ENCODE data around the gene FAM163B. TPM values are rescaled to one million over a fixed set of nuclear protein-coding genes. Genes with fewer than 3 reads are reported as not detected.

FAM163B gene
- total RNA-seq, 1 experiment from 2014 or later = not detected

DNA sequence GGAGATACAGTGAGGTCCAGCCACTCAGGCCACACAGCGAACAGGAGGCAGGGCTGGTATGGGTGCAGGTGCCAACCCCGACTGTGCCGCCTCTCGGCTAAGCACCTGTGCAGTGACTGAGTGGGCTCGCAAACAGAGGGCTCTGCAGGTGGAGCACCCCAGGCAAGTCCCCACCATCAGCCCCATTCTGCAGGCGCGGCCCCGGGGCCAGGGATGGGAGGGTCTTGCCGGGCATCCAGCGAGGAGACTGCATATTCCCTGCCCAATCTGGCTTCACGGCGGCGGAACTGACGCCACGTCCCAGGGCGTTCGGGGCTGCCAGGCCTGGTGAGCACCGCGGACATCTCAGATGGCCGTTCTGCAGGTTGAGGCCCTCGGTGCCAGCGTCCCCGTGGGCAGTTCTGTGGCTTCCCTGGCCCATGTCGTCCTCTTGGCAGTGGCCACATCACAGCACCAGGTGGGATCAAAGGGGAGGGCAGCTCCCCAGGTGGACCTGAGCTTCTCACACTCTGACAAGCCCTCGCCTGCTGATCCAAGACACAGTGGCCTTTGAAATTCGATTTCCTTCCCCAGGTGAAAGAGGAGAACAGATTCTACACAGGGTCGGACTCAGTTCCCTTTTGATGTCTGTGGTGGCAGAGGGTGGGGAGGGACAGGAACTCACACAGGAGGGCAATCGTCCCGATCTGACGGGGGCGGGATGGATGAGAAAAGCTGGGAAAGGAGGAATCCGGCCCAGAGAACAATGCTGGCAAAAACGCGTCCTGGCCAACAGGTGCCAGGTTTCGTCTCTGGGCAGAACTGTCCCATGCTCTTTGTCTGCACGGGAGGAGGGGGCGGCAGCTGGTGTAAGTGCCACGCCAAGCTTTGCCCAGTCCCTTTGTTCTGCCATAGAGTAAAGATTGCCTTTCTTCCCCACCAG lies 45.8 kb upstream of the FAM163B start:
- intact Hi-C loops (cut with micrococcal nuclease; ENCODE audit: unreplicated experiment) = no loop called here
- DNase-seq = no peak
- Mint-ChIP-seq H3K36me3 (ENCODE audit: insufficient read depth, unreplicated experiment) (peaks cover 6% of the 10 kb centered on the region), H3K4me1 (ENCODE audit: low read depth, unreplicated experiment) (no peaks in the 10 kb centered on the region), H3K27ac (ENCODE audit: unreplicated experiment) (no peak overlapping the region), H3K9me3 (ENCODE audit: low read depth, unreplicated experiment) (no peaks in the 10 kb centered on the region), H3K27me3 (ENCODE audit: unreplicated experiment) (peaks cover 74% of the 10 kb centered on the region), H3K4me3 (ENCODE audit: low read depth, unreplicated experiment) (no peak overlapping the region)
- BruUV-seq (replicated peaks) = no TSS peak
- CTCF ChIA-PET = no interaction called here
- TF ChIP-seq, protein P1, sequence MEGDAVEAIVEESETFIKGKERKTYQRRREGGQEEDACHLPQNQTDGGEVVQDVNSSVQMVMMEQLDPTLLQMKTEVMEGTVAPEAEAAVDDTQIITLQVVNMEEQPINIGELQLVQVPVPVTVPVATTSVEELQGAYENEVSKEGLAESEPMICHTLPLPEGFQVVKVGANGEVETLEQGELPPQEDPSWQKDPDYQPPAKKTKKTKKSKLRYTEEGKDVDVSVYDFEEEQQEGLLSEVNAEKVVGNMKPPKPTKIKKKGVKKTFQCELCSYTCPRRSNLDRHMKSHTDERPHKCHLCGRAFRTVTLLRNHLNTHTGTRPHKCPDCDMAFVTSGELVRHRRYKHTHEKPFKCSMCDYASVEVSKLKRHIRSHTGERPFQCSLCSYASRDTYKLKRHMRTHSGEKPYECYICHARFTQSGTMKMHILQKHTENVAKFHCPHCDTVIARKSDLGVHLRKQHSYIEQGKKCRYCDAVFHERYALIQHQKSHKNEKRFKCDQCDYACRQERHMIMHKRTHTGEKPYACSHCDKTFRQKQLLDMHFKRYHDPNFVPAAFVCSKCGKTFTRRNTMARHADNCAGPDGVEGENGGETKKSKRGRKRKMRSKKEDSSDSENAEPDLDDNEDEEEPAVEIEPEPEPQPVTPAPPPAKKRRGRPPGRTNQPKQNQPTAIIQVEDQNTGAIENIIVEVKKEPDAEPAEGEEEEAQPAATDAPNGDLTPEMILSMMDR (IDR thresholded peaks at IDR 0.05; ENCODE audit: unreplicated experiment) = no peak

DNA sequence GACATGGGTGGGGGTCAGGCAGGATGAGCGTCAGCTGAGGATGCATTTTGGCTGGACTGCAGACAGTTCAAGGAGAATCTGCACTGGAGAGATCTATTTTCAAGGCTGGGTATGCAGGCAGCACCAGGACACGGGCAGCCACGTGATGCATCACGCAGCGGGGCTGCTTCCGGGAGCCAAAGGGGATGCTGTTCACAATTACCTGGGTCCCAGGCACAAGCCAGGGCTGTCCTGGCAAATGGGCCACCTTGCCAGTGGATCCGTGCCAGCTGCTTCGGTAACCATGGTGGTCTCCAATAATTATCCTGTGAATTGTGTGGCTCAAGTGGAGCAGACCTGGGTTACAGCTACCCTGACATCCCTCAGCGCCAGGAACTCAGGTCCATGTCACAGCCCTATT lies 44.4 kb upstream of the FAM163B start:
- intact Hi-C loops (cut with micrococcal nuclease; ENCODE audit: unreplicated experiment) = no loop called here
- peaks cover 74% of the 10 kb centered on the region for H3K27me3 Mint-ChIP-seq (ENCODE audit: unreplicated experiment)
- BruUV-seq (replicated peaks) = no TSS peak
- TF ChIP-seq, protein P1 (IDR thresholded peaks at IDR 0.05; ENCODE audit: unreplicated experiment) = no peak
- H3K27ac Mint-ChIP-seq (ENCODE audit: unreplicated experiment) = no peak overlapping the region
- H3K4me3 Mint-ChIP-seq (ENCODE audit: low read depth, unreplicated experiment) = no peak overlapping the region
- no peaks in the 10 kb centered on the region for H3K9me3 Mint-ChIP-seq (ENCODE audit: low read depth, unreplicated experiment)
- CTCF ChIA-PET = interaction anchor here (0.6 kb wide), 1 partner anchor 127 kb away, joined by 4 read pairs; no protein-coding TSS in a partner anchor
- no peak for DNase-seq
- peaks cover 6% of the 10 kb centered on the region for H3K36me3 Mint-ChIP-seq (ENCODE audit: insufficient read depth, unreplicated experiment)
- no peaks in the 10 kb centered on the region for H3K4me1 Mint-ChIP-seq (ENCODE audit: low read depth, unreplicated experiment)

DNA sequence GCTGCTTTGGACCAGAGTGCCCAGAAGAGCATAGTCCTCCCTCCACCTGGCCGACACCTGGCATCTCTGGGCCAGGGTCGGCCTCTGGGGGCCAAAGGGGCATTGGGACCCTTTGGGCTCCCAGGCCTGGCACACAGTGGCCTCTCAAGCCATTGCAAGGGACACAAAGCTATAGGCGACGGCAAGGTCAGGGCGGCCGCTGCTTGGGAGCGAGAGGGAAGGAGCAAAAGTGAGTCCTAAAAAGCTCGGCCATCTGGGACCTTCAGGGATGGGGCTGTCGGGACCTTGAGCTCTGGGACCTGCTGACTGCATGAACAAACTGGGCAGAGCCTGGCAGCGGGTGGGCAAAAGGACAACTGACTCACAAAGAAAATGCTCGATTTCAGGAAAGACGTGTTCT lies 40.8 kb upstream of the FAM163B start:
- H3K27me3 Mint-ChIP-seq (ENCODE audit: unreplicated experiment) = peaks cover 74% of the 10 kb centered on the region
- H3K4me1 Mint-ChIP-seq (ENCODE audit: low read depth, unreplicated experiment) = no peaks in the 10 kb centered on the region
- H3K4me3 Mint-ChIP-seq (ENCODE audit: low read depth, unreplicated experiment) = no peak overlapping the region
- TF ChIP-seq, protein P1 (IDR thresholded peaks at IDR 0.05; ENCODE audit: unreplicated experiment) = no peak
- no peaks in the 10 kb centered on the region for H3K9me3 Mint-ChIP-seq (ENCODE audit: low read depth, unreplicated experiment)
- no peak for DNase-seq
- BruUV-seq (replicated peaks) = no TSS peak
- H3K27ac Mint-ChIP-seq (ENCODE audit: unreplicated experiment) = no peak overlapping the region
- CTCF ChIA-PET = no interaction called here
- intact Hi-C loops (cut with micrococcal nuclease; ENCODE audit: unreplicated experiment) = no loop called here
- no peaks in the 10 kb centered on the region for H3K36me3 Mint-ChIP-seq (ENCODE audit: insufficient read depth, unreplicated experiment)

GRCh38 chr9:133649194-133649593 lies 40.0 kb upstream of the FAM163B start:
- no peaks in the 10 kb centered on the region for H3K36me3 Mint-ChIP-seq (ENCODE audit: insufficient read depth, unreplicated experiment)
- H3K27ac Mint-ChIP-seq (ENCODE audit: unreplicated experiment) = no peak overlapping the region
- CTCF ChIA-PET = no interaction called here
- intact Hi-C loops (cut with micrococcal nuclease; ENCODE audit: unreplicated experiment) = no loop called here
- no peak overlapping the region for H3K4me3 Mint-ChIP-seq (ENCODE audit: low read depth, unreplicated experiment)
- TF ChIP-seq, protein P1 (IDR thresholded peaks at IDR 0.05; ENCODE audit: unreplicated experiment) = no peak
- BruUV-seq (replicated peaks) = no TSS peak
- H3K27me3 Mint-ChIP-seq (ENCODE audit: unreplicated experiment) = peaks cover 81% of the 10 kb centered on the region
- no peaks in the 10 kb centered on the region for H3K9me3 Mint-ChIP-seq (ENCODE audit: low read depth, unreplicated experiment)
- no peak for DNase-seq
- H3K4me1 Mint-ChIP-seq (ENCODE audit: low read depth, unreplicated experiment) = no peaks in the 10 kb centered on the region

All from Calu3 (cell line).